Measurements from ENCODE around the gene GABRG3.

GABRG3 gene

GRCh38 chr15:27256446-27256845 lies 285.5 kb downstream of the GABRG3 start:
- Histone ChIP-seq H3K4me1 (ENCODE audit: control insufficient read depth in 5 of 5, insufficient read depth in 5 of 5, low read length in 5 of 5) (no peaks in the 10 kb centered on the region), H3K9ac (ENCODE audit: low read length in 5 of 5) (no peak overlapping the region), H3K27me3 (ENCODE audit: control insufficient read depth in 5 of 5, insufficient read depth in 4 of 5, low read length in 5 of 5) (peaks cover 0 to 8% (median 4%) of the 10 kb centered on the region in 5 donors), H3K9me3 (ENCODE audit: control insufficient read depth in 5 of 5, low read length in 5 of 5) (peaks cover 0 to 4% (median 0%) of the 10 kb centered on the region in 5 donors), H3K36me3 (ENCODE audit: control insufficient read depth in 5 of 5, insufficient read depth in 5 of 5, low read length in 5 of 5) (no peaks in the 10 kb centered on the region), H3K27ac (ENCODE audit: low read depth, low read length) (no peak overlapping the region), H3K4me3 (ENCODE audit: low read depth in 1 of 5, low read length in 5 of 5) (no peak overlapping the region)

GRCh38 chr15:27258287-27258686 lies 287.3 kb downstream of the GABRG3 start:
- Histone ChIP-seq H3K4me3 (ENCODE audit: low read depth in 1 of 5, low read length in 5 of 5) (no peak overlapping the region), H3K4me1 (ENCODE audit: control insufficient read depth in 5 of 5, insufficient read depth in 5 of 5, low read length in 5 of 5) (no peaks in the 10 kb centered on the region), H3K36me3 (ENCODE audit: control insufficient read depth in 5 of 5, insufficient read depth in 5 of 5, low read length in 5 of 5) (no peaks in the 10 kb centered on the region), H3K9me3 (ENCODE audit: control insufficient read depth in 5 of 5, low read length in 5 of 5) (peaks cover 0 to 9% (median 0%) of the 10 kb centered on the region in 5 donors), H3K27me3 (ENCODE audit: control insufficient read depth in 5 of 5, insufficient read depth in 4 of 5, low read length in 5 of 5) (no peaks in the 10 kb centered on the region), H3K9ac (ENCODE audit: low read length in 5 of 5) (no peak overlapping the region), H3K27ac (ENCODE audit: low read depth, low read length) (no peak overlapping the region)

- no peak overlapping the region for H3K27ac ChIP-seq (ENCODE audit: low read depth, low read length)
- H3K36me3 ChIP-seq (ENCODE audit: control insufficient read depth in 5 of 5, insufficient read depth in 5 of 5, low read length in 5 of 5), result no peaks in the 10 kb centered on the region
- no peaks in the 10 kb centered on the region for H3K4me1 ChIP-seq (ENCODE audit: control insufficient read depth in 5 of 5, insufficient read depth in 5 of 5, low read length in 5 of 5)
- H3K4me3 ChIP-seq (ENCODE audit: low read depth in 1 of 5, low read length in 5 of 5), result no peak overlapping the region
- no peak overlapping the region for H3K9ac ChIP-seq (ENCODE audit: low read length in 5 of 5)
- H3K9me3 ChIP-seq (ENCODE audit: control insufficient read depth in 5 of 5, low read length in 5 of 5), result peaks cover 0 to 9% (median 0%) of the 10 kb centered on the region in 5 donors
- no peaks in the 10 kb centered on the region for H3K27me3 ChIP-seq (ENCODE audit: control insufficient read depth in 5 of 5, insufficient read depth in 4 of 5, low read length in 5 of 5)
These were observed 289.5 kb downstream of the GABRG3 start for GRCh38 chr15:27260523-27260922.

GRCh38 chr15:27268923-27269322 lies 297.9 kb downstream of the GABRG3 start:
- Histone ChIP-seq H3K9ac (ENCODE audit: low read length in 5 of 5) (no peak overlapping the region), H3K4me1 (ENCODE audit: control insufficient read depth in 5 of 5, insufficient read depth in 5 of 5, low read length in 5 of 5) (no peaks in the 10 kb centered on the region), H3K4me3 (ENCODE audit: low read depth in 1 of 5, low read length in 5 of 5) (no peak overlapping the region), H3K27me3 (ENCODE audit: control insufficient read depth in 5 of 5, insufficient read depth in 4 of 5, low read length in 5 of 5) (no peaks in the 10 kb centered on the region), H3K27ac (ENCODE audit: low read depth, low read length) (no peak overlapping the region), H3K9me3 (ENCODE audit: control insufficient read depth in 5 of 5, low read length in 5 of 5) (peaks cover 0 to 3% (median 0%) of the 10 kb centered on the region in 5 donors), H3K36me3 (ENCODE audit: control insufficient read depth in 5 of 5, insufficient read depth in 5 of 5, low read length in 5 of 5) (no peaks in the 10 kb centered on the region)

GRCh38 chr15:27271258-27271657 lies 300.3 kb downstream of the GABRG3 start:
- Histone ChIP-seq H3K4me3 (ENCODE audit: low read depth in 1 of 5, low read length in 5 of 5) (no peak overlapping the region), H3K27me3 (ENCODE audit: control insufficient read depth in 5 of 5, insufficient read depth in 4 of 5, low read length in 5 of 5) (no peaks in the 10 kb centered on the region), H3K27ac (ENCODE audit: low read depth, low read length) (no peak overlapping the region), H3K4me1 (ENCODE audit: control insufficient read depth in 5 of 5, insufficient read depth in 5 of 5, low read length in 5 of 5) (no peaks in the 10 kb centered on the region), H3K36me3 (ENCODE audit: control insufficient read depth in 5 of 5, insufficient read depth in 5 of 5, low read length in 5 of 5) (no peaks in the 10 kb centered on the region), H3K9me3 (ENCODE audit: control insufficient read depth in 5 of 5, low read length in 5 of 5) (peaks cover 0 to 3% (median 0%) of the 10 kb centered on the region in 5 donors), H3K9ac (ENCODE audit: low read length in 5 of 5) (no peak overlapping the region)

GRCh38 chr15:27272427-27272826 lies 301.4 kb downstream of the GABRG3 start:
- no peak overlapping the region for H3K27ac ChIP-seq (ENCODE audit: low read depth, low read length)
- H3K9ac ChIP-seq (ENCODE audit: low read length in 5 of 5), result no peak overlapping the region
- H3K4me3 ChIP-seq (ENCODE audit: low read depth in 1 of 5, low read length in 5 of 5), result no peak overlapping the region
- peaks cover 0 to 3% (median 0%) of the 10 kb centered on the region in 5 donors for H3K9me3 ChIP-seq (ENCODE audit: control insufficient read depth in 5 of 5, low read length in 5 of 5)
- H3K36me3 ChIP-seq (ENCODE audit: control insufficient read depth in 5 of 5, insufficient read depth in 5 of 5, low read length in 5 of 5), result no peaks in the 10 kb centered on the region
- no peaks in the 10 kb centered on the region for H3K4me1 ChIP-seq (ENCODE audit: control insufficient read depth in 5 of 5, insufficient read depth in 5 of 5, low read length in 5 of 5)
- H3K27me3 ChIP-seq (ENCODE audit: control insufficient read depth in 5 of 5, insufficient read depth in 4 of 5, low read length in 5 of 5), result no peaks in the 10 kb centered on the region

- Histone ChIP-seq H3K27ac (ENCODE audit: low read depth, low read length) (no peak overlapping the region), H3K36me3 (ENCODE audit: control insufficient read depth in 5 of 5, insufficient read depth in 5 of 5, low read length in 5 of 5) (no peaks in the 10 kb centered on the region), H3K9me3 (ENCODE audit: control insufficient read depth in 5 of 5, low read length in 5 of 5) (peaks cover 0 to 3% (median 0%) of the 10 kb centered on the region in 5 donors), H3K9ac (ENCODE audit: low read length in 5 of 5) (no peak overlapping the region), H3K4me1 (ENCODE audit: control insufficient read depth in 5 of 5, insufficient read depth in 5 of 5, low read length in 5 of 5) (no peaks in the 10 kb centered on the region), H3K4me3 (ENCODE audit: low read depth in 1 of 5, low read length in 5 of 5) (no peak overlapping the region), H3K27me3 (ENCODE audit: control insufficient read depth in 5 of 5, insufficient read depth in 4 of 5, low read length in 5 of 5) (no peaks in the 10 kb centered on the region)
These were observed 302.5 kb downstream of the GABRG3 start for GRCh38 chr15:27273506-27273905.

- H3K9ac ChIP-seq (ENCODE audit: low read length in 5 of 5), result no peak overlapping the region
- no peaks in the 10 kb centered on the region for H3K4me1 ChIP-seq (ENCODE audit: control insufficient read depth in 5 of 5, insufficient read depth in 5 of 5, low read length in 5 of 5)
- no peaks in the 10 kb centered on the region for H3K27me3 ChIP-seq (ENCODE audit: control insufficient read depth in 5 of 5, insufficient read depth in 4 of 5, low read length in 5 of 5)
These were observed 307.8 kb downstream of the GABRG3 start for GRCh38 chr15:27278761-27279160.

GRCh38 chr15:27292641-27293040 lies 321.7 kb downstream of the GABRG3 start:
- Histone ChIP-seq H3K36me3 (ENCODE audit: control insufficient read depth in 5 of 5, insufficient read depth in 5 of 5, low read length in 5 of 5) (no peaks in the 10 kb centered on the region), H3K27me3 (ENCODE audit: control insufficient read depth in 5 of 5, insufficient read depth in 4 of 5, low read length in 5 of 5) (no peaks in the 10 kb centered on the region), H3K27ac (ENCODE audit: low read depth, low read length) (no peak overlapping the region), H3K9ac (ENCODE audit: low read length in 5 of 5) (no peak overlapping the region), H3K9me3 (ENCODE audit: control insufficient read depth in 5 of 5, low read length in 5 of 5) (peaks cover 0 to 3% (median 0%) of the 10 kb centered on the region in 5 donors), H3K4me3 (ENCODE audit: low read depth in 1 of 5, low read length in 5 of 5) (no peak overlapping the region), H3K4me1 (ENCODE audit: control insufficient read depth in 5 of 5, insufficient read depth in 5 of 5, low read length in 5 of 5) (no peaks in the 10 kb centered on the region)

More at GRCh38 chr15:27278761-27279160, 307.8 kb downstream of the GABRG3 start:
- Histone ChIP-seq H3K9me3 (ENCODE audit: control insufficient read depth in 5 of 5, low read length in 5 of 5) (no peaks in the 10 kb centered on the region), H3K36me3 (ENCODE audit: control insufficient read depth in 5 of 5, insufficient read depth in 5 of 5, low read length in 5 of 5) (no peaks in the 10 kb centered on the region), H3K4me3 (ENCODE audit: low read depth in 1 of 5, low read length in 5 of 5) (no peak overlapping the region), H3K27ac (ENCODE audit: low read depth, low read length) (no peak overlapping the region)

- Histone ChIP-seq H3K36me3 (ENCODE audit: control insufficient read depth in 5 of 5, insufficient read depth in 5 of 5, low read length in 5 of 5) (no peaks in the 10 kb centered on the region), H3K9me3 (ENCODE audit: control insufficient read depth in 5 of 5, low read length in 5 of 5) (peaks cover 0 to 3% (median 0%) of the 10 kb centered on the region in 5 donors), H3K9ac (ENCODE audit: low read length in 5 of 5) (no peak overlapping the region), H3K27ac (ENCODE audit: low read depth, low read length) (no peak overlapping the region), H3K27me3 (ENCODE audit: control insufficient read depth in 5 of 5, insufficient read depth in 4 of 5, low read length in 5 of 5) (no peaks in the 10 kb centered on the region), H3K4me1 (ENCODE audit: control insufficient read depth in 5 of 5, insufficient read depth in 5 of 5, low read length in 5 of 5) (no peaks in the 10 kb centered on the region), H3K4me3 (ENCODE audit: low read depth in 1 of 5, low read length in 5 of 5) (no peak overlapping the region)
These were observed 322.6 kb downstream of the GABRG3 start for GRCh38 chr15:27293607-27294006.

GRCh38 chr15:27317736-27318135 lies 346.8 kb downstream of the GABRG3 start:
- H3K36me3 ChIP-seq (ENCODE audit: control insufficient read depth in 5 of 5, insufficient read depth in 5 of 5, low read length in 5 of 5), result no peaks in the 10 kb centered on the region
- no peak overlapping the region for H3K4me3 ChIP-seq (ENCODE audit: low read depth in 1 of 5, low read length in 5 of 5)
- no peaks in the 10 kb centered on the region for H3K27me3 ChIP-seq (ENCODE audit: control insufficient read depth in 5 of 5, insufficient read depth in 4 of 5, low read length in 5 of 5)
- H3K4me1 ChIP-seq (ENCODE audit: control insufficient read depth in 5 of 5, insufficient read depth in 5 of 5, low read length in 5 of 5), result no peaks in the 10 kb centered on the region
- H3K27ac ChIP-seq (ENCODE audit: low read depth, low read length), result no peak overlapping the region
- no peak overlapping the region for H3K9ac ChIP-seq (ENCODE audit: low read length in 5 of 5)
- H3K9me3 ChIP-seq (ENCODE audit: control insufficient read depth in 5 of 5, low read length in 5 of 5), result peaks cover 0 to 3% (median 0%) of the 10 kb centered on the region in 5 donors

Data from subcutaneous abdominal adipose tissue (tissue), 5 donors.